Measurements from ENCODE around the gene ZEB2.

Gene ZEB2

GRCh38 chr2:144443837-144444817 lies 75.8 kb downstream of the ZEB2 start:
- no peaks in the 10 kb centered on the region for H3K27me3 ChIP-seq
- H3K27ac ChIP-seq = peak overlapping the region; percentile 1
- TF ChIP-seq, protein P1, sequence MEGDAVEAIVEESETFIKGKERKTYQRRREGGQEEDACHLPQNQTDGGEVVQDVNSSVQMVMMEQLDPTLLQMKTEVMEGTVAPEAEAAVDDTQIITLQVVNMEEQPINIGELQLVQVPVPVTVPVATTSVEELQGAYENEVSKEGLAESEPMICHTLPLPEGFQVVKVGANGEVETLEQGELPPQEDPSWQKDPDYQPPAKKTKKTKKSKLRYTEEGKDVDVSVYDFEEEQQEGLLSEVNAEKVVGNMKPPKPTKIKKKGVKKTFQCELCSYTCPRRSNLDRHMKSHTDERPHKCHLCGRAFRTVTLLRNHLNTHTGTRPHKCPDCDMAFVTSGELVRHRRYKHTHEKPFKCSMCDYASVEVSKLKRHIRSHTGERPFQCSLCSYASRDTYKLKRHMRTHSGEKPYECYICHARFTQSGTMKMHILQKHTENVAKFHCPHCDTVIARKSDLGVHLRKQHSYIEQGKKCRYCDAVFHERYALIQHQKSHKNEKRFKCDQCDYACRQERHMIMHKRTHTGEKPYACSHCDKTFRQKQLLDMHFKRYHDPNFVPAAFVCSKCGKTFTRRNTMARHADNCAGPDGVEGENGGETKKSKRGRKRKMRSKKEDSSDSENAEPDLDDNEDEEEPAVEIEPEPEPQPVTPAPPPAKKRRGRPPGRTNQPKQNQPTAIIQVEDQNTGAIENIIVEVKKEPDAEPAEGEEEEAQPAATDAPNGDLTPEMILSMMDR (IDR thresholded peaks at IDR 0.05) = no peak
- no peak overlapping the region for H3K4me3 ChIP-seq (ENCODE audit: low read depth in 1 of 2, low read length in 1 of 2)
- no peaks in the 10 kb centered on the region for H3K9me3 ChIP-seq
- H3K4me1 ChIP-seq (ENCODE audit: control insufficient read depth in 1 of 2, insufficient read depth in 1 of 2, low read depth in 1 of 2, low read length in 1 of 2) = peaks cover 42% of the 10 kb centered on the region in 2 experiments
- no peaks in the 10 kb centered on the region for H3K36me3 ChIP-seq

DNA sequence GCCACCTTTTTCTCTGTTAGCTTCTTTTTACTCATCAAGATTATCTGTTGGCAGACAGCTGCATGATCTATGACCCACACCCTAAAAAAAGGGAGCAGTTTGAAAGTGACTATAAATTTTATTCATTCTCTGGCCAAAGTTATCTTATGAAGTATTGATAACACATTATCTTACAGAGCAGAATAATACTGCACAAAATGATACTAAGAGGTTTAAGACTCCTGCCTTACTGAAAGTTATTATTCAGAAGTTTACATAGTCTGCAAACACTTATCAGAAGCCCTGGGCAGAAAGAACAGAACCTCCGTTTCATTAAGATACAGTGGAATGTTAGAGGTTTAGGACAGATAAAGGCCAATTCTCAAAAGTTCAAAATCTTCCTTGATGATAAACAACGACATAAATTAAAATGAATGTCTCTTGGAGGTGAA lies 78.2 kb downstream of the ZEB2 start:
- Histone ChIP-seq H3K9me3 (no peaks in the 10 kb centered on the region), H3K4me1 (ENCODE audit: control insufficient read depth in 1 of 2, insufficient read depth in 1 of 2, low read depth in 1 of 2, low read length in 1 of 2) (peaks cover 61 to 63% of the 10 kb centered on the region in 2 experiments), H3K27me3 (no peaks in the 10 kb centered on the region), H3K4me3 (ENCODE audit: low read depth in 1 of 2, low read length in 1 of 2) (no peak overlapping the region), H3K36me3 (no peaks in the 10 kb centered on the region), H3K27ac (peak overlapping the region; percentile 75)
- TF ChIP-seq, protein P1 (IDR thresholded peaks at IDR 0.05) = no peak

DNA sequence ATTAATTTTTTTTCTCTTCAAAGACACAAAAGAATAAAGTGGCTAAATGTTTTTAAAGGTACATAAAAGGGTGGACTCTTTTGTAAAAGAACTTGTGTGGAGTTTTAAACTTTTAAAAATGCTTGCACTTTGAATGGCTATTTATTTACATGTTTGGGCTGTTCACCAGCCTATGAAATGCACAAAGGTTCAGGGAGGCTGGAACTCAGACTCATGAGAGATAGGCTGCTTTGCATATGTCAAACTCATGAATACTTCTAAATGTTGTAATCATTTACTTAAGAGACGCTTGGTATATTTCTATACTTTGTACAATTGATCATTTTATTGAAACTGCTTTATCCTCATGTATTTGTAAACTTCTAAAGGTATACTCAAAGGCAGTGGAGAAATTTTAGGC lies 79.9 kb downstream of the ZEB2 start:
- H3K4me1 ChIP-seq (ENCODE audit: control insufficient read depth in 1 of 2, insufficient read depth in 1 of 2, low read depth in 1 of 2, low read length in 1 of 2) = peaks cover 59 to 64% of the 10 kb centered on the region in 2 experiments
- H3K27me3 ChIP-seq = no peaks in the 10 kb centered on the region
- no peaks in the 10 kb centered on the region for H3K9me3 ChIP-seq
- H3K36me3 ChIP-seq = no peaks in the 10 kb centered on the region
- TF ChIP-seq, protein P1 (IDR thresholded peaks at IDR 0.05) = no peak
- H3K4me3 ChIP-seq (ENCODE audit: low read depth in 1 of 2, low read length in 1 of 2) = no peak overlapping the region
- H3K27ac ChIP-seq = peak overlapping the region; percentile 53

- peak overlapping the region; percentile 61 for H3K27ac ChIP-seq
- no peaks in the 10 kb centered on the region for H3K9me3 ChIP-seq
- H3K27me3 ChIP-seq = no peaks in the 10 kb centered on the region
- TF ChIP-seq, protein P1 (IDR thresholded peaks at IDR 0.05) = no peak
- H3K36me3 ChIP-seq = no peaks in the 10 kb centered on the region
- H3K4me3 ChIP-seq (ENCODE audit: low read depth in 1 of 2, low read length in 1 of 2) = no peak overlapping the region
- peaks cover 66 to 74% of the 10 kb centered on the region in 2 experiments for H3K4me1 ChIP-seq (ENCODE audit: control insufficient read depth in 1 of 2, insufficient read depth in 1 of 2, low read depth in 1 of 2, low read length in 1 of 2)
These were observed 80.9 kb downstream of the ZEB2 start for GRCh38 chr2:144438801-144439631.

DNA sequence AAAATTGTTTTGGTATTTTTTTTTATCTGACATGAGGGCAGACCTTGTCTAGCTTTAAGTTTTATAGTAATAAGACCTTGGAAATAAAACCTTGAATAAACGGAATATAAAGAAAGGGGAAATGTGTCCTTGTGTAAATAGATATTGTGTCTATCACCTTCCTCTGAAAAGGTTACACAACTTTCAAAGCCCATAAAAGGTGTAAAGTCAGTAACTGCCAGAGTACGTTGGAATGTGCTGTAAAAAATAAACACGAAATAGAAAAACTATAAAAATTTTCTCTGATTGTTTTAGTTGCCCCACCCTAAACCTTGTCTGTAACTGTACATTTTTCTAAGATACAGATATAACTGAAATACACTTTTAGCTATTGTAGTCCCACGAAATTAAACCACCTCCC lies 82.3 kb downstream of the ZEB2 start:
- H3K36me3 ChIP-seq = no peaks in the 10 kb centered on the region
- peak overlapping the region; percentile 61 for H3K27ac ChIP-seq
- H3K4me3 ChIP-seq (ENCODE audit: low read depth in 1 of 2, low read length in 1 of 2) = peak overlapping the region in 1 of 2 experiments; percentile 23
- TF ChIP-seq, protein P1 (IDR thresholded peaks at IDR 0.05) = no peak
- H3K27me3 ChIP-seq = no peaks in the 10 kb centered on the region
- H3K4me1 ChIP-seq (ENCODE audit: control insufficient read depth in 1 of 2, insufficient read depth in 1 of 2, low read depth in 1 of 2, low read length in 1 of 2) = peaks cover 66 to 75% of the 10 kb centered on the region in 2 experiments
- no peaks in the 10 kb centered on the region for H3K9me3 ChIP-seq
